Activated CD8-positive, alpha-beta memory T cell treated with anti-CD3 and anti-CD28 coated beads, Interleukin-2, amount 50 U/mL, for 1 hour (primary cell): Measurements from ENCODE around the gene SERINC1.

Experiments
- DNase-seq: peaks from one replicate; pipeline ENCODE4 v3.0.0-alpha.2; 2020; ENCODE audit errors: extremely low read depth

Gene SERINC1

GRCh38 chr6:122393351-122393896 lies 78.2 kb downstream of the SERINC1 start:
- no peak for DNase-seq
